ENCODE results near the gene TK2. TPM values are rescaled to one million over a fixed set of nuclear protein-coding genes. Genes with fewer than 3 reads are reported as not detected.

The TK2 gene
- total RNA-seq, 2 donors from 2014 or later, result 7.9 to 11.5 TPM

DNA sequence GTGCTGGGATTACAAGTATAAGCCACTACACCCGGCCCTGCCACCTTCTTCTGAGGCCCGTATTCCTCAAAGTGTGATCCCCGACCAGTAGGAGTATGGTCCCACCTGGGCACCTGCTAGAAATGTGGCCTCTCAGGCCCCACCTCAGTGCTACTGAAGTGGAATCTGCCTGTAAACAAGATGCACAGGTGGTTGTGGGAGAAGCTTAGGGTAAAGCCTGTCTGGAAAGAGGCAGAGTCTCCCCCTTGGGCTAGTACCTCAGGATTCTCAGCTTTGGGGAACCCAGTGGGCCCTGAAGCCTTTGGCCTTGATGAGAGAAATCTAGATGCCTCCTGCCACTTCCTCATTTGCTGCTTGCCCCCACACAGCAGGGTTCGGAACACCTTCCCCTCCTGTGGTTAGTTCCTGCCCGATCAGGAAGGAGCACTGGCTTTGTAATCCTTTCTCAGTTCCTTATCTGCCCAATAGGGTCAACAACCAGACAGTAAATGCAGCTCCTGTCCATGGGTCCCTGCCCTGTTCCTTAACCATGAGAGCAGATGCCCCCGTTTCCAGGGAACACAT lies 25.2 kb downstream of the TK2 start:
- no peaks in the 10 kb centered on the region for H3K27me3 Mint-ChIP-seq (ENCODE audit: insufficient read depth)
- Histone ChIP-seq H3K9ac (ENCODE audit: extremely low read depth, low read length, poor library complexity, severe bottlenecking) (no peak overlapping the region), H3K9me3 (ENCODE audit: control insufficient read depth, low read length) (no peaks in the 10 kb centered on the region), H3K4me1 (ENCODE audit: control insufficient read depth, insufficient read depth, low read length) (no peaks in the 10 kb centered on the region), H3K4me3 (ENCODE audit: low read length) (no peak overlapping the region), H3K27me3 (ENCODE audit: control insufficient read depth, insufficient read depth, low read length, poor library complexity, severe bottlenecking) (no peaks in the 10 kb centered on the region), H3K36me3 (ENCODE audit: control insufficient read depth, insufficient read depth, low read length) (no peaks in the 10 kb centered on the region), H3K27ac (ENCODE audit: low read depth, low read length) (no peak overlapping the region)
- peak; percentile 38 for TF ChIP-seq CTCF (conservative IDR thresholded peaks at IDR 0.05)
- H3K27ac Mint-ChIP-seq, result no peak overlapping the region
- H3K4me1 Mint-ChIP-seq, result peaks cover 3% of the 10 kb centered on the region
- no peaks in the 10 kb centered on the region for H3K9me3 Mint-ChIP-seq
- peak; percentile 54 for DNase-seq
- H3K36me3 Mint-ChIP-seq (ENCODE audit: low read depth), result peaks cover 19% of the 10 kb centered on the region
- WGBS, 2 experiments (ENCODE audit: insufficient coverage in 1 of 2, insufficient read length in 1 of 2), result 83 to 89% methylated on average over 5 to 6 of the region's 6 CpGs
- no peak overlapping the region for H3K4me3 Mint-ChIP-seq

DNA sequence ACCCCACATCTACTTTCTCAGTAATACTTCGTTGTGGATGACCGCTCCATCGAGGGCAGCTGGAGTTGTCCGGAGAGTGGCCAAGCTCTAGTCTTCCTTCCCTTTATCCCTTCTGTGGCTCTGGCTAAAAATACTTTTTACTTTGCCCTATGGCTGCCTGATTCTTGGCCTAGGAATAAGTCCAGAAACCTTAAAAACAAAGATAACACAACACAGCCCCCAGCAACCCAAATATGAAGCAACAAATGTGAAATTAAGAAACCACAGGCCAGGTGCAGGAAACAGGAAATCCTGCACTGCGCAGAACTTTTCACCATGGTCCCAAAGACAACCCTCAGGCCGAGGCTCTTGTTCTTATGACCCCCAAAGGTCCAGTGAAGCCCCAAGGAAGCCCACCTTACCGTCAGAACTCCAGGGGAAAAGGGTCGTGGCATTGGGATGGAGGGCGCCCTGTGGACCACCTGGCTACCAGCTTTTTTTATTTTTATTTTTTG lies 26.0 kb downstream of the TK2 start:
- Mint-ChIP-seq H3K4me3 (no peak overlapping the region), H3K27me3 (ENCODE audit: insufficient read depth) (no peaks in the 10 kb centered on the region), H3K36me3 (ENCODE audit: low read depth) (peaks cover 18% of the 10 kb centered on the region), H3K9me3 (no peaks in the 10 kb centered on the region), H3K4me1 (peaks cover 3% of the 10 kb centered on the region), H3K27ac (no peak overlapping the region)
- no peak overlapping the region for H3K4me3 ChIP-seq (ENCODE audit: low read length)
- H3K4me1 ChIP-seq (ENCODE audit: control insufficient read depth, insufficient read depth, low read length), result no peaks in the 10 kb centered on the region
- WGBS, 2 experiments (ENCODE audit: insufficient coverage in 1 of 2, insufficient read length in 1 of 2), result 92 to 98% methylated on average over 9 of the region's 9 CpGs
- DNase-seq, result no peak
- no peak for TF ChIP-seq CTCF (conservative IDR thresholded peaks at IDR 0.05)
- H3K27me3 ChIP-seq (ENCODE audit: control insufficient read depth, insufficient read depth, low read length, poor library complexity, severe bottlenecking), result no peaks in the 10 kb centered on the region
- H3K9ac ChIP-seq (ENCODE audit: extremely low read depth, low read length, poor library complexity, severe bottlenecking), result no peak overlapping the region
- no peak overlapping the region for H3K27ac ChIP-seq (ENCODE audit: low read depth, low read length)
- H3K36me3 ChIP-seq (ENCODE audit: control insufficient read depth, insufficient read depth, low read length), result no peaks in the 10 kb centered on the region
- H3K9me3 ChIP-seq (ENCODE audit: control insufficient read depth, low read length), result no peaks in the 10 kb centered on the region

- H3K4me3 Mint-ChIP-seq, result no peak overlapping the region
- H3K4me1 Mint-ChIP-seq, result peaks cover 3% of the 10 kb centered on the region
- WGBS, 2 experiments (ENCODE audit: insufficient coverage in 1 of 2, insufficient read length in 1 of 2), result 86 to 95% methylated on average over 7 to 11 of the region's 11 CpGs
- no peaks in the 10 kb centered on the region for H3K27me3 ChIP-seq (ENCODE audit: control insufficient read depth, insufficient read depth, low read length, poor library complexity, severe bottlenecking)
- H3K27ac Mint-ChIP-seq, result no peak overlapping the region
- no peaks in the 10 kb centered on the region for H3K4me1 ChIP-seq (ENCODE audit: control insufficient read depth, insufficient read depth, low read length)
- no peaks in the 10 kb centered on the region for H3K9me3 Mint-ChIP-seq
- no peak overlapping the region for H3K27ac ChIP-seq (ENCODE audit: low read depth, low read length)
- no peaks in the 10 kb centered on the region for H3K9me3 ChIP-seq (ENCODE audit: control insufficient read depth, low read length)
- H3K27me3 Mint-ChIP-seq (ENCODE audit: insufficient read depth), result no peaks in the 10 kb centered on the region
- no peak overlapping the region for H3K9ac ChIP-seq (ENCODE audit: extremely low read depth, low read length, poor library complexity, severe bottlenecking)
- no peak for TF ChIP-seq CTCF (conservative IDR thresholded peaks at IDR 0.05)
- no peak for DNase-seq
- H3K4me3 ChIP-seq (ENCODE audit: low read length), result no peak overlapping the region
- peaks cover 11% of the 10 kb centered on the region for H3K36me3 Mint-ChIP-seq (ENCODE audit: low read depth)
- no peaks in the 10 kb centered on the region for H3K36me3 ChIP-seq (ENCODE audit: control insufficient read depth, insufficient read depth, low read length)
Measured at GRCh38 chr16:66522816-66523590, 26.9 kb downstream of the TK2 start.
